Osteoblast (primary cell): Measurements from ENCODE around the gene PHF24. TPM values are rescaled to one million over a fixed set of nuclear protein-coding genes. Genes with fewer than 3 reads are reported as not detected.
A peak's percentile ranks its signal among the peaks of the same experiment; 100 is the strongest.

Experiments used
- DNase-seq: peaks from one replicate; pipeline ENCODE4 v3.0.0; 2011; ENCODE audit warnings: low spot score, mixed read lengths; ENCODE audit not compliant: insufficient read length; ENCODE audit errors: missing footprints
- H2AFZ ChIP-seq: 2 replicates; pipeline ENCODE4 v1.6.0; 2011; ENCODE audit warnings: mild to moderate bottlenecking, low read length
- H3K27ac ChIP-seq: 2 replicates; pipeline ENCODE4 v1.5.1; 2011; ENCODE audit warnings: mild to moderate bottlenecking, low read depth, low read length, moderate library complexity
- H3K27me3 ChIP-seq: 2 replicates; pipeline ENCODE4 v1.6.0; 2012; ENCODE audit warnings: mild to moderate bottlenecking, control low read depth, inconsistent platforms, low read length, moderate library complexity; ENCODE audit not compliant: insufficient read depth
- H3K36me3 ChIP-seq: 2 replicates; pipeline ENCODE4 v1.5.1; 2011; ENCODE audit warnings: mild to moderate bottlenecking, low read length, control low read depth, moderate library complexity; ENCODE audit not compliant: insufficient read depth
- H3K4me1 ChIP-seq: 2 replicates; pipeline ENCODE4 v1.5.1; 2011; ENCODE audit warnings: mild to moderate bottlenecking, low read length, control low read depth, moderate library complexity; ENCODE audit not compliant: insufficient read depth
- H3K4me2 ChIP-seq: 2 replicates; pipeline ENCODE4 v1.6.0; 2011; ENCODE audit warnings: mild to moderate bottlenecking, low read length; ENCODE audit not compliant: insufficient read depth
- H3K4me3 ChIP-seq: fragments of 200-600 bp; sonication (generic); 3 replicates; pipeline ENCODE4 v1.5.1; 2012; ENCODE audit warnings: mild to moderate bottlenecking, low read length, inconsistent platforms; ENCODE audit not compliant: insufficient read depth
- H3K79me2 ChIP-seq: 2 replicates; pipeline ENCODE4 v1.6.0; 2012; ENCODE audit warnings: mild to moderate bottlenecking, low read length, control low read depth, inconsistent platforms; ENCODE audit not compliant: insufficient read depth
- H3K9me3 ChIP-seq: 2 replicates; pipeline ENCODE4 v1.5.1; 2011; ENCODE audit warnings: low read depth, low read length, control low read depth
- H4K20me1 ChIP-seq: 2 replicates; pipeline ENCODE4 v1.6.0; 2012; ENCODE audit warnings: mild to moderate bottlenecking, low read length, control low read depth; ENCODE audit not compliant: insufficient read depth
- CTCF ChIP-seq: IDR thresholded peaks from 2 replicates; pipeline ENCODE4 v1.5.1; 2011; ENCODE audit warnings: mild to moderate bottlenecking, low read depth, low read length, moderate library complexity; ENCODE audit errors: extremely low read depth
- total RNA-seq: library from RNA; depleted of rRNA; stranded (reverse); fragments of >200 nt; gene quantifications from 2 replicates; pipeline ENCODE4 v1.2.3, GENCODE V29; 2012

Gene PHF24
- total RNA-seq, 1 donor: not detected

DNA sequence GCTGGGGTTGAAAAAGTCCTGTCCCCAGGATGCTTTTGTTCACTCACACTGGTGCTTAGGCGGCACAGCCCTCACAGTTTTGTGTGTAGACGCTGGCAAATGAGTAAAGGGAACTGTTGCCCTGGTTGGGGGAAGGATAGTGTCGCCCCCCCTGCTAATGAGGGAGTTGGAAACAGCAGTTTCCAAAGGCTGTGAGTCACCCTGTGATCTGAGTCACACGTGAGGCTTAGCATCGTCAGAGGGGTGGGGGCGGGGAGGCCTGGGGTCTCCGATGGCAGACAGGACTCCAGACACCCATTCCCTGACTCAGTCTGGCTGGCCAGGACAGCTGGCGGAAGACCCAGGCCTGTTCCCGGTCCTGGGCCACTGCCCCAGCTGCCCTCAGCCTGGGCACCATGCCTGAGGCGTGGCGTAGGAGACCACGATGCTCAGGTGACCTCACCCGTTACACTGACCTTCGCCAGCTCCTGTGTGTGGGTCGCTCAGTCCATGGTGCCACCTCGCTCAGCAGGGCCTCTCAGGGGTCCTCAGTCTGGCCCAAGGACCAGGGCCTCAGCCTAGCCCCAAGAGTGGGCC, 34.4 kb downstream of the PHF24 start:
- DNase-seq: peak; percentile 97
- no peak for TF ChIP-seq CTCF
- H4K20me1 ChIP-seq: peaks cover 2% of the 10 kb centered on the region
- no peaks in the 10 kb centered on the region for H3K9me3 ChIP-seq
- peaks cover 12% of the 10 kb centered on the region for H3K79me2 ChIP-seq
- H3K27ac ChIP-seq: peak overlapping the region; percentile 80
- no peaks in the 10 kb centered on the region for H3K27me3 ChIP-seq
- peaks cover 65% of the 10 kb centered on the region for H3K4me1 ChIP-seq
- peaks cover 20% of the 10 kb centered on the region for H3K36me3 ChIP-seq
- peak overlapping the region; percentile 66 for H3K4me2 ChIP-seq
- no peak overlapping the region for H2AFZ ChIP-seq
- H3K4me3 ChIP-seq: peak overlapping the region; percentile 47

GRCh38 chr9:34993502-34994259, 35.6 kb downstream of the PHF24 start:
- H3K36me3 ChIP-seq: peaks cover 21% of the 10 kb centered on the region
- peaks cover 62% of the 10 kb centered on the region for H3K4me1 ChIP-seq
- H3K79me2 ChIP-seq: peaks cover 12% of the 10 kb centered on the region
- no peak overlapping the region for H3K4me3 ChIP-seq
- no peaks in the 10 kb centered on the region for H3K9me3 ChIP-seq
- no peaks in the 10 kb centered on the region for H3K27me3 ChIP-seq
- DNase-seq: peak; percentile 86
- peaks cover 2% of the 10 kb centered on the region for H4K20me1 ChIP-seq
- H3K27ac ChIP-seq: peak overlapping the region; percentile 80
- TF ChIP-seq CTCF: no peak
- H2AFZ ChIP-seq: peak overlapping the region; percentile 39
- no peak overlapping the region for H3K4me2 ChIP-seq

- Histone ChIP-seq H2AFZ (no peak overlapping the region), H3K4me1 (peaks cover 59% of the 10 kb centered on the region), H3K4me2 (no peak overlapping the region), H4K20me1 (peaks cover 2% of the 10 kb centered on the region), H3K79me2 (peaks cover 12% of the 10 kb centered on the region), H3K4me3 (no peak overlapping the region), H3K27me3 (no peaks in the 10 kb centered on the region), H3K9me3 (no peaks in the 10 kb centered on the region), H3K27ac (peak overlapping the region; percentile 80), H3K36me3 (peaks cover 21% of the 10 kb centered on the region)
- peak; percentile 69 for TF ChIP-seq CTCF
- DNase-seq: peak; percentile 95
Measured at GRCh38 chr9:34994260-34994899, 36.3 kb downstream of the PHF24 start.
